Peyer's patch (tissue), 4 donors: ENCODE measurements around the gene LMO2.

Source experiments
- CTCF ChIP-seq, 6 experiments: fragments of 450-650 bp in 4 of 6; fragments of 200-600 bp in 2 of 6; sonication (generic) in 1 of 6; IDR thresholded peaks; one replicate each; pipeline ENCODE4 v1.5.1; 2017 to 2019; ENCODE audit warnings: antibody characterized with exemption in 6 of 6, mild to moderate bottlenecking in 3 of 6, moderate library complexity in 1 of 6
- POLR2A ChIP-seq, 2 donors: fragments of 450-650 bp; IDR thresholded peaks; one replicate each; pipeline ENCODE4 v1.5.1; 2017; ENCODE audit warnings: antibody characterized with exemption in 2 of 2, mild to moderate bottlenecking in 2 of 2, moderate library complexity in 2 of 2

- TF ChIP-seq POLR2A (IDR thresholded peaks at IDR 0.05) (no peak), CTCF (IDR thresholded peaks at IDR 0.05) (no peak)
These were observed 23.0 kb downstream of the LMO2 start for GRCh38 chr11:33868647-33869461.
